ENCODE results near the gene PTPRK. TPM values are rescaled to one million over a fixed set of nuclear protein-coding genes. Genes with fewer than 3 reads are reported as not detected.

The PTPRK gene
- total RNA-seq, 1 experiment from 2014 or later, result 89.3 TPM

DNA sequence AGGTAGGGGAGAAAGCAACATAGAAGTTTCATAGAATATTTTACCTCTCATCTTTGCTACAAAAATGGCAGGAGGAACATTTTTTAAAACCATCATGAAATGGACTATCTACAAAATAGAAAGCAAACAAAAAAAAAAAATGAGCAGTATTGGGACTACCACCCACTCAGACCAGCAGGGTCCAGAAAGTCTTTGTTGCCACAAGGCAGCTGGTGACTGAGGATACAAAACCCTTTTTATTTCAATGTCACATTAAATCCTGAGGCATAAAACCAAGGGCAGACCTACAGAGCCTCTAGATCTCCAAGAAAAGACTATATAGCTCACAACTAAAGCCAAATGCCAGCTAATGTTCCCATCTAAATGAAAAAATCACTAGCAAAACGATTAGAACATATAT lies 282.2 kb downstream of the PTPRK start:
- Histone ChIP-seq H3K4me1 (replicated peaks; ENCODE audit: insufficient read depth) (no peaks in the 10 kb centered on the region), H3K27me3 (ENCODE audit: insufficient read depth, low read depth) (no peaks in the 10 kb centered on the region), H3K4me3 (no peak overlapping the region), H3K9me3 (ENCODE audit: insufficient read depth, low read depth) (no peaks in the 10 kb centered on the region), H3K4me2 (no peak overlapping the region), H3K9me2 (ENCODE audit: insufficient read depth) (no peaks in the 10 kb centered on the region; the same call in 1 of the 2 replicates), H4K20me1 (ENCODE audit: insufficient read depth) (no peaks in the 10 kb centered on the region), H3K79me2 (ENCODE audit: low read depth) (no peaks in the 10 kb centered on the region), H2AFZ (no peak overlapping the region), H3F3A (ENCODE audit: insufficient read depth, low read depth) (0 out of 2 replicates have a peak, but pooled peaks cover 6% of the 10 kb centered on the region), H3K27ac (no peak overlapping the region), H3K36me3 (ENCODE audit: low read depth) (no peaks in the 10 kb centered on the region)
- no peak for DNase-seq
- POLR2A ChIA-PET (ENCODE audit: unreplicated experiment), result no interaction called here
- BruUV-seq (replicated peaks), result no TSS peak
- intact Hi-C loops (cut with micrococcal nuclease; ENCODE audit: unreplicated experiment), result no loop called here
- CTCF ChIA-PET, result no interaction called here
- TF ChIP-seq EZH2 (IDR thresholded peaks at IDR 0.05; ENCODE audit: low read depth), result no peak
- TF ChIP-seq, protein P1, sequence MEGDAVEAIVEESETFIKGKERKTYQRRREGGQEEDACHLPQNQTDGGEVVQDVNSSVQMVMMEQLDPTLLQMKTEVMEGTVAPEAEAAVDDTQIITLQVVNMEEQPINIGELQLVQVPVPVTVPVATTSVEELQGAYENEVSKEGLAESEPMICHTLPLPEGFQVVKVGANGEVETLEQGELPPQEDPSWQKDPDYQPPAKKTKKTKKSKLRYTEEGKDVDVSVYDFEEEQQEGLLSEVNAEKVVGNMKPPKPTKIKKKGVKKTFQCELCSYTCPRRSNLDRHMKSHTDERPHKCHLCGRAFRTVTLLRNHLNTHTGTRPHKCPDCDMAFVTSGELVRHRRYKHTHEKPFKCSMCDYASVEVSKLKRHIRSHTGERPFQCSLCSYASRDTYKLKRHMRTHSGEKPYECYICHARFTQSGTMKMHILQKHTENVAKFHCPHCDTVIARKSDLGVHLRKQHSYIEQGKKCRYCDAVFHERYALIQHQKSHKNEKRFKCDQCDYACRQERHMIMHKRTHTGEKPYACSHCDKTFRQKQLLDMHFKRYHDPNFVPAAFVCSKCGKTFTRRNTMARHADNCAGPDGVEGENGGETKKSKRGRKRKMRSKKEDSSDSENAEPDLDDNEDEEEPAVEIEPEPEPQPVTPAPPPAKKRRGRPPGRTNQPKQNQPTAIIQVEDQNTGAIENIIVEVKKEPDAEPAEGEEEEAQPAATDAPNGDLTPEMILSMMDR (conservative IDR thresholded peaks at IDR 0.05), result no peak

DNA sequence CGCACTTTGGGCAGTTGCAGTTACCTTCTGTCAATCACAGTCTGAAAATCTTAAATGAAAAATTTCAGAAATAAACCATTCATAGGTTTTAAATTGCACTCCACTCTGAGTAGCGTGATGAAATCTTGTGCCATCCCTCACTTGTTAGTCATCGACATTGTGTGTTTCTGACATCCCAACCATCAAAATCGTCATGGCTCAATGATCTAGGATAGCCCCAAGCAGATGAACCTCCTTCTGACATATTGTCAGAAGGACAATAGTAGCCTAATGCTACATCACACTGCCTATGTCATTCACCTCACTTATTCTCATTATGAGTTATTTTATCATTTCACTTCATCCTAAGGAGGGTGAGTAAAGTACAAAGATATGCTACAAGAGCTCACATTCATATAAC lies 284.8 kb downstream of the PTPRK start:
- CTCF ChIA-PET, result interaction anchor here (0.7 kb wide), 1 partner anchor 334 kb away, joined by 6 read pairs; no protein-coding TSS in a partner anchor

DNA sequence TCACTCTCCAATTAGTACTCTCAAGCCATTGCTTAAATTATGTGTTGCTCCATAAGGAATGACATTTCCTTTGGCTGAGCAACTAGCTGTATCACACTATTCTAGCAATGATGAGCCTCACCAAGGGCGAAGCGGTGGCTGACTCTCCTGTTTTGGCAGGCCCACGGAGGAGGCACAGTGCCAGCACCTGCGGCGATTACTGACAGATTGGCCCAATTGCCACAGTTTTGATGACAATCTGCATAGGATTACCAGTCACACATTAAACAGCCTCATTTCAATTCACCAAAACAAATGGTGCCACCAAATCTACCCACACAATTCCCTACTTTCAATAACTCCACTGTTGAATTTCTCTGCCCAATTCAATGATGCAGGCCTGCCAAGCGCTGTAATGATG lies 286.9 kb downstream of the PTPRK start:
- Histone ChIP-seq H3K79me2 (ENCODE audit: low read depth) (no peaks in the 10 kb centered on the region), H4K20me1 (ENCODE audit: insufficient read depth) (0 out of 2 replicates have a peak, but pooled peaks cover 3% of the 10 kb centered on the region), H3K27ac (no peak overlapping the region), H3K27me3 (ENCODE audit: insufficient read depth, low read depth) (no peaks in the 10 kb centered on the region), H3K36me3 (ENCODE audit: low read depth) (no peaks in the 10 kb centered on the region), H3K4me1 (replicated peaks; ENCODE audit: insufficient read depth) (no peaks in the 10 kb centered on the region), H3K4me3 (no peak overlapping the region), H3K9me2 (ENCODE audit: insufficient read depth) (no peaks in the 10 kb centered on the region; the same call in 1 of the 2 replicates), H3K9me3 (ENCODE audit: insufficient read depth, low read depth) (no peaks in the 10 kb centered on the region), H3F3A (ENCODE audit: insufficient read depth, low read depth) (0 out of 2 replicates have a peak, but pooled peaks cover 5% of the 10 kb centered on the region), H3K4me2 (no peak overlapping the region), H2AFZ (no peak overlapping the region)
- CTCF ChIA-PET, result no interaction called here
- TF ChIP-seq, protein P1 (conservative IDR thresholded peaks at IDR 0.05), result no peak
- no peak for TF ChIP-seq EZH2 (IDR thresholded peaks at IDR 0.05; ENCODE audit: low read depth)
- intact Hi-C loops (cut with micrococcal nuclease; ENCODE audit: unreplicated experiment), result no loop called here
- no TSS peak for BruUV-seq (replicated peaks)
- POLR2A ChIA-PET (ENCODE audit: unreplicated experiment), result no interaction called here
- no peak for DNase-seq

More for the DNA sequence above, 284.8 kb downstream of the PTPRK start:
- Histone ChIP-seq H3K27ac (no peak overlapping the region), H3K27me3 (ENCODE audit: insufficient read depth, low read depth) (no peaks in the 10 kb centered on the region), H3F3A (ENCODE audit: insufficient read depth, low read depth) (0 out of 2 replicates have a peak, but pooled peaks cover 6% of the 10 kb centered on the region), H3K4me2 (no peak overlapping the region), H3K9me3 (ENCODE audit: insufficient read depth, low read depth) (no peaks in the 10 kb centered on the region), H3K79me2 (ENCODE audit: low read depth) (no peaks in the 10 kb centered on the region), H3K36me3 (ENCODE audit: low read depth) (no peaks in the 10 kb centered on the region), H2AFZ (no peak overlapping the region), H3K4me1 (replicated peaks; ENCODE audit: insufficient read depth) (no peaks in the 10 kb centered on the region), H3K9me2 (ENCODE audit: insufficient read depth) (no peaks in the 10 kb centered on the region; the same call in 1 of the 2 replicates), H3K4me3 (no peak overlapping the region), H4K20me1 (ENCODE audit: insufficient read depth) (0 out of 2 replicates have a peak, but pooled peaks cover 3% of the 10 kb centered on the region)
- BruUV-seq (replicated peaks), result no TSS peak
- intact Hi-C loops (cut with micrococcal nuclease; ENCODE audit: unreplicated experiment), result no loop called here
- POLR2A ChIA-PET (ENCODE audit: unreplicated experiment), result no interaction called here
- no peak for DNase-seq
- TF ChIP-seq, protein P1 (conservative IDR thresholded peaks at IDR 0.05), result no peak
- no peak for TF ChIP-seq EZH2 (IDR thresholded peaks at IDR 0.05; ENCODE audit: low read depth)
